Measurements from ENCODE around the gene PIK3R6.

The PIK3R6 gene

GRCh38 chr17:8856869-8857575 is 10.5 kb downstream of the PIK3R6 start:
- TF ChIP-seq CEBPB (IDR thresholded peaks at IDR 0.05) = no peak
- no peak for TF ChIP-seq USF1 (IDR thresholded peaks at IDR 0.05)
- no peak for TF ChIP-seq TEAD4 (IDR thresholded peaks at IDR 0.05)
- TF ChIP-seq NFIC (IDR thresholded peaks at IDR 0.05) = no peak
- TF ChIP-seq TCF12 (IDR thresholded peaks at IDR 0.05; ENCODE audit: low read depth) = no peak
- TF ChIP-seq EGR1 (IDR thresholded peaks at IDR 0.05) = no peak
- no peak for TF ChIP-seq YY1 (IDR thresholded peaks at IDR 0.05; ENCODE audit: low read depth)
- TF ChIP-seq MAX (IDR thresholded peaks at IDR 0.05) = no peak
- no peak for TF ChIP-seq RAD21 (IDR thresholded peaks at IDR 0.05; ENCODE audit: low read depth)

GRCh38 chr17:8855477-8856204 is 11.8 kb downstream of the PIK3R6 start:
- TF ChIP-seq FOXM1 (IDR thresholded peaks at IDR 0.05; ENCODE audit: borderline replicate concordance, low read depth) (no peak), ZBTB7A (IDR thresholded peaks at IDR 0.05; ENCODE audit: low read depth) (no peak), USF1 (IDR thresholded peaks at IDR 0.05) (no peak), TCF12 (IDR thresholded peaks at IDR 0.05; ENCODE audit: low read depth) (no peak), NFIC (IDR thresholded peaks at IDR 0.05) (no peak), CREB1 (IDR thresholded peaks at IDR 0.05; ENCODE audit: low read depth) (no peak), MAX (IDR thresholded peaks at IDR 0.05) (no peak), EP300 (IDR thresholded peaks at IDR 0.05; ENCODE audit: borderline replicate concordance) (no peak), EGR1 (IDR thresholded peaks at IDR 0.05) (no peak), REST (IDR thresholded peaks at IDR 0.05; ENCODE audit: low read depth) (no peak), CEBPB (IDR thresholded peaks at IDR 0.05) (no peak), RAD21 (IDR thresholded peaks at IDR 0.05; ENCODE audit: low read depth) (no peak), TAF1 (IDR thresholded peaks at IDR 0.05; ENCODE audit: low read depth) (no peak), TEAD4 (IDR thresholded peaks at IDR 0.05) (no peak), YY1 (IDR thresholded peaks at IDR 0.05; ENCODE audit: low read depth) (no peak)

- TF ChIP-seq YY1 (IDR thresholded peaks at IDR 0.05; ENCODE audit: low read depth) (no peak), USF1 (IDR thresholded peaks at IDR 0.05) (no peak), FOXM1 (IDR thresholded peaks at IDR 0.05; ENCODE audit: borderline replicate concordance, low read depth) (no peak), EP300 (IDR thresholded peaks at IDR 0.05; ENCODE audit: borderline replicate concordance) (no peak), ZBTB7A (IDR thresholded peaks at IDR 0.05; ENCODE audit: low read depth) (no peak), CREB1 (IDR thresholded peaks at IDR 0.05; ENCODE audit: low read depth) (no peak), CEBPB (IDR thresholded peaks at IDR 0.05) (no peak), TAF1 (IDR thresholded peaks at IDR 0.05; ENCODE audit: low read depth) (no peak), MAX (IDR thresholded peaks at IDR 0.05) (no peak), RAD21 (IDR thresholded peaks at IDR 0.05; ENCODE audit: low read depth) (no peak), REST (IDR thresholded peaks at IDR 0.05; ENCODE audit: low read depth) (no peak), TCF12 (IDR thresholded peaks at IDR 0.05; ENCODE audit: low read depth) (no peak), TEAD4 (IDR thresholded peaks at IDR 0.05) (no peak), EGR1 (IDR thresholded peaks at IDR 0.05) (no peak), NFIC (IDR thresholded peaks at IDR 0.05) (no peak)
Observed at GRCh38 chr17:8851600-8851999, 15.9 kb downstream of the PIK3R6 start.

GRCh38 chr17:8849311-8850041 is 18.0 kb downstream of the PIK3R6 start:
- no peak for TF ChIP-seq CEBPB (IDR thresholded peaks at IDR 0.05)
- no peak for TF ChIP-seq USF1 (IDR thresholded peaks at IDR 0.05)
- no peak for TF ChIP-seq TCF12 (IDR thresholded peaks at IDR 0.05; ENCODE audit: low read depth)
- no peak for TF ChIP-seq NFIC (IDR thresholded peaks at IDR 0.05)
- TF ChIP-seq ZBTB7A (IDR thresholded peaks at IDR 0.05; ENCODE audit: low read depth) = no peak
- TF ChIP-seq YY1 (IDR thresholded peaks at IDR 0.05; ENCODE audit: low read depth) = no peak
- TF ChIP-seq TEAD4 (IDR thresholded peaks at IDR 0.05) = no peak
- no peak for TF ChIP-seq EGR1 (IDR thresholded peaks at IDR 0.05)
- no peak for TF ChIP-seq EP300 (IDR thresholded peaks at IDR 0.05; ENCODE audit: borderline replicate concordance)
- TF ChIP-seq FOXM1 (IDR thresholded peaks at IDR 0.05; ENCODE audit: borderline replicate concordance, low read depth) = no peak
- no peak for TF ChIP-seq CREB1 (IDR thresholded peaks at IDR 0.05; ENCODE audit: low read depth)
- TF ChIP-seq TAF1 (IDR thresholded peaks at IDR 0.05; ENCODE audit: low read depth) = no peak

Measured in Ishikawa (cell line).